ENCODE data around the gene SH3GL2. TPM values are rescaled to one million over a fixed set of nuclear protein-coding genes. Genes with fewer than 3 reads are reported as not detected.

The SH3GL2 gene
- total RNA-seq, result not detected in 2 replicates

DNA sequence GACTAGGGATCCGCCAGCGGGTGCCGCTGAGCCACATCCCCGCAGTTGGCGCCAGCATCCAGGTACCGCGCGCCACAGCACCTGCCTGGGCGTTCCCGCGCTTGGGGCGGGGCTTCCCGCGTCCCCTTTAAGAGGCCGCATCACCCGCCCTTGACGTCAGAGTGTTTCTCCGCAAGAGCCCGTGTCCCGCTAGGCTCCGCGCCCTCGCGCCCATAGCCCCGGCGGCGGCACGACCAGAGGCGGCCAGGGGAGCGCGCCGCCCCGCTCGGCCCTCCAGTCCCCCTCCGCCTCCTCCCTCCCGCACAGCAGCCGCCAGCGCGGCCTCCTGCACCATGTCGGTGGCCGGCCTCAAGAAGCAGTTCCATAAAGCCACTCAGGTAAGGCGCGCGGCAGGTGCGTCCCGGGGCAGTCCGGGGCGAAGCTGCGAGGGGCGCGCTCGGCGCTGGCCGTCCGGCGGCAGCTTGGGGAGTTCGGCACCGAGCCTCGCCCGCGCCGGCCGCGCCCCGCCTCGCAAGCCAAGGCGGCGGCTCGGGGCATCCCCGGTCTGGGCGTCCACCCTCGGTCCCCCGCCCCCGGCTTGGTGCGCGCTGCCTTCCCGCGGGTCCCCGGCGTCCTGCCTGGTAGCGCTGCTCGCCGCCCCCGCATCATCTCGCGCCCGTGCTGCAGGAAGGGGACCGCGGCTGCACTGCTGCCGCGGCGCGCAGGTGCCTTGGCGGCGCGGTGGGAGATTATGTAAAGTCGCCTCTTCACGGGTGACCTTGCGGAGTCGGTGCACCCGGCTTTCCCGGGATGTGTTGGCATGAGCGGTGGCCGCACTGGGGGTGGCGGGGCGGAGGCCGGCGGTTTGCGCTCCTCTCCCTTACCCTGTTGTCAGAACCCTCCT is at the start of gene SH3GL2:
SH3GL2 (plus strand) TSS at position 156 of the 883 bp plus-strand sequence.

Measured in smooth muscle cell of bladder (primary cell).